ENCODE results near the gene LCE7A.

DNA sequence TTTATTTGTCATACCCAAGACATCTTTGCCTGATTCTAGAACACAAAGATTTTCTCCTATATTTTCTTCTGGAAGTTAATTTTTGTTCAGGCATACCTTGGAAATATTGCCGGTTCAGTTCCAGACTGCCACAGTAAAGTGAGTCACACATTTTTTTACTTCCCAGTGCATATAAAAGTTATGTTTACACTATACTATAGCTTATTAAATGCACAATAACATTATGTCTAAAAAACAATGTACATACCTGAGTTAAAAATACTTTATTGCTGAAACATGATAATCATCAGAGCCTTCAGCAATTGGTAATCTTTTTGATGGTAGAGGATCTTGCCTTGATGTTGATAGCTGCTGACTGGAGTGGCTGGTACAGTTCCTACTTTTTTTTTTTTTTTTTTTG, 28.3 kb downstream of the LCE7A start:
- TF ChIP-seq, protein P1, sequence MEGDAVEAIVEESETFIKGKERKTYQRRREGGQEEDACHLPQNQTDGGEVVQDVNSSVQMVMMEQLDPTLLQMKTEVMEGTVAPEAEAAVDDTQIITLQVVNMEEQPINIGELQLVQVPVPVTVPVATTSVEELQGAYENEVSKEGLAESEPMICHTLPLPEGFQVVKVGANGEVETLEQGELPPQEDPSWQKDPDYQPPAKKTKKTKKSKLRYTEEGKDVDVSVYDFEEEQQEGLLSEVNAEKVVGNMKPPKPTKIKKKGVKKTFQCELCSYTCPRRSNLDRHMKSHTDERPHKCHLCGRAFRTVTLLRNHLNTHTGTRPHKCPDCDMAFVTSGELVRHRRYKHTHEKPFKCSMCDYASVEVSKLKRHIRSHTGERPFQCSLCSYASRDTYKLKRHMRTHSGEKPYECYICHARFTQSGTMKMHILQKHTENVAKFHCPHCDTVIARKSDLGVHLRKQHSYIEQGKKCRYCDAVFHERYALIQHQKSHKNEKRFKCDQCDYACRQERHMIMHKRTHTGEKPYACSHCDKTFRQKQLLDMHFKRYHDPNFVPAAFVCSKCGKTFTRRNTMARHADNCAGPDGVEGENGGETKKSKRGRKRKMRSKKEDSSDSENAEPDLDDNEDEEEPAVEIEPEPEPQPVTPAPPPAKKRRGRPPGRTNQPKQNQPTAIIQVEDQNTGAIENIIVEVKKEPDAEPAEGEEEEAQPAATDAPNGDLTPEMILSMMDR (IDR thresholded peaks at IDR 0.05) = no peak
- TF ChIP-seq POLR2A (IDR thresholded peaks at IDR 0.05) = no peak
